Lower lobe of right lung (tissue), 2 donors: ENCODE data around the gene TMEM239. TPM values are rescaled to one million over a fixed set of nuclear protein-coding genes. Genes with fewer than 3 reads are reported as not detected.

ENCODE experiments used
- ATAC-seq, 2 donors: fragments of 200-7000 bp; cut with Tn5 transposase; one replicate each; pipeline ENCODE4 v1.9.1; 2020 to 2022; ENCODE audit warnings: mild to moderate bottlenecking in 2 of 2, moderate library complexity in 2 of 2
- DNase-seq: peaks from one replicate; pipeline ENCODE4 v3.0.0-alpha.2; 2020
- H3K27ac ChIP-seq: fragments of 200-600 bp; one replicate; pipeline ENCODE4 v1.8.0; 2022
- H3K27me3 ChIP-seq: fragments of 200-600 bp; one replicate; pipeline ENCODE4 v1.8.0; 2022; ENCODE audit warnings: low read depth
- H3K36me3 ChIP-seq: fragments of 200-600 bp; one replicate; pipeline ENCODE4 v1.8.0; 2022; ENCODE audit warnings: mild to moderate bottlenecking
- H3K4me1 ChIP-seq: fragments of 200-600 bp; one replicate; pipeline ENCODE4 v1.8.0; 2022
- H3K4me3 ChIP-seq: fragments of 200-600 bp; one replicate; pipeline ENCODE4 v1.8.0; 2022; ENCODE audit warnings: mild to moderate bottlenecking
- H3K9me3 ChIP-seq: fragments of 200-600 bp; one replicate; pipeline ENCODE4 v1.8.0; 2022
- intact Hi-C: fragments of 100-400 bp; cut with DNase I; formaldehyde crosslinking; loops from one replicate; pipeline ENCODE4 v1.11.0; 2022
- total RNA-seq: library from RNA; stranded (reverse); fragmentation: NEBNext Ultra II Directional; extraction: Animal tissue kit (Norgen Biotek cat#: 25700); gene quantifications from one replicate; pipeline ENCODE4 v1.2.1, GENCODE V29; 2021
- TF ChIP-seq, protein P1 (sequence below): fragments of 200-600 bp; IDR thresholded peaks from one replicate; pipeline ENCODE4 v1.8.0; 2022; ENCODE audit warnings: antibody characterized with exemption, mild to moderate bottlenecking
- donor health status: DM: no; HTN: yes; CAD: no; lungs with severe emphysema.

TMEM239 gene
- total RNA-seq, 1 donor from 2014 or later = not detected

GRCh38 chr20:2851086-2851485, 34.9 kb downstream of the TMEM239 start:
- Histone ChIP-seq H3K27me3 (no peaks in the 10 kb centered on the region), H3K9me3 (no peaks in the 10 kb centered on the region), H3K4me1 (no peaks in the 10 kb centered on the region), H3K36me3 (peaks cover 5% of the 10 kb centered on the region), H3K27ac (no peak overlapping the region), H3K4me3 (no peak overlapping the region)
- TF ChIP-seq, protein P1, sequence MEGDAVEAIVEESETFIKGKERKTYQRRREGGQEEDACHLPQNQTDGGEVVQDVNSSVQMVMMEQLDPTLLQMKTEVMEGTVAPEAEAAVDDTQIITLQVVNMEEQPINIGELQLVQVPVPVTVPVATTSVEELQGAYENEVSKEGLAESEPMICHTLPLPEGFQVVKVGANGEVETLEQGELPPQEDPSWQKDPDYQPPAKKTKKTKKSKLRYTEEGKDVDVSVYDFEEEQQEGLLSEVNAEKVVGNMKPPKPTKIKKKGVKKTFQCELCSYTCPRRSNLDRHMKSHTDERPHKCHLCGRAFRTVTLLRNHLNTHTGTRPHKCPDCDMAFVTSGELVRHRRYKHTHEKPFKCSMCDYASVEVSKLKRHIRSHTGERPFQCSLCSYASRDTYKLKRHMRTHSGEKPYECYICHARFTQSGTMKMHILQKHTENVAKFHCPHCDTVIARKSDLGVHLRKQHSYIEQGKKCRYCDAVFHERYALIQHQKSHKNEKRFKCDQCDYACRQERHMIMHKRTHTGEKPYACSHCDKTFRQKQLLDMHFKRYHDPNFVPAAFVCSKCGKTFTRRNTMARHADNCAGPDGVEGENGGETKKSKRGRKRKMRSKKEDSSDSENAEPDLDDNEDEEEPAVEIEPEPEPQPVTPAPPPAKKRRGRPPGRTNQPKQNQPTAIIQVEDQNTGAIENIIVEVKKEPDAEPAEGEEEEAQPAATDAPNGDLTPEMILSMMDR = no peak
- DNase-seq (no peak), ATAC-seq (no peak)
- intact Hi-C loops = no loop called here

DNA sequence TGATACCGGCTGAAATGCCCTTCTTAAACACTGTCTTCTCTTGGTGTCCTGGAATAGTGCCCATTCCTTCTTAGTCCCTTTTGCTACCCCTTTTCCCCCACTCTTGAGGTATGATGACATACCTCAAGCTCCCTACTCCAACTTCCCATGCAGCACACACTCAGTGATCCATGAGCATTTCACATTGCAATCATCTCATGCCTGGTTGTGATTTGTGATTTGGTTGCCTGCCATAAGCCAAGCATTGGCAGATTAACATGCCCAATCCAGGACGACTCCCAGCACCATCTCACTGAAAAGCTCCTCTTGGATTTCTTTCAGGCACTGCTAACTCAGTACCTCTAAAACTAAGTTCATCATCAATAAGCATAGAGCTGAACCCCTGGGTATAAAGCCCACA, 42.4 kb downstream of the TMEM239 start:
- DNase-seq (no peak), ATAC-seq (no peak)
- H3K4me1 ChIP-seq = no peaks in the 10 kb centered on the region
- H3K27me3 ChIP-seq = no peaks in the 10 kb centered on the region
- H3K4me3 ChIP-seq = no peak overlapping the region
- H3K9me3 ChIP-seq = no peaks in the 10 kb centered on the region
- intact Hi-C loops = no loop called here
- H3K36me3 ChIP-seq = peaks cover 35% of the 10 kb centered on the region
- TF ChIP-seq, protein P1 = no peak
- H3K27ac ChIP-seq = no peak overlapping the region

GRCh38 chr20:2859330-2860121, 43.4 kb downstream of the TMEM239 start:
- peaks cover 44% of the 10 kb centered on the region for H3K36me3 ChIP-seq
- intact Hi-C loops = no loop called here
- TF ChIP-seq, protein P1 = no peak
- no peak for ATAC-seq
- no peak for DNase-seq
- no peaks in the 10 kb centered on the region for H3K27me3 ChIP-seq
- no peaks in the 10 kb centered on the region for H3K9me3 ChIP-seq
- no peak overlapping the region for H3K4me3 ChIP-seq
- H3K27ac ChIP-seq = no peak overlapping the region
- H3K4me1 ChIP-seq = no peaks in the 10 kb centered on the region

- Histone ChIP-seq H3K9me3 (no peaks in the 10 kb centered on the region), H3K36me3 (peaks cover 67% of the 10 kb centered on the region), H3K27me3 (no peaks in the 10 kb centered on the region), H3K27ac (no peak overlapping the region), H3K4me1 (no peaks in the 10 kb centered on the region), H3K4me3 (no peak overlapping the region)
- ATAC-seq (no peak), DNase-seq (no peak)
- intact Hi-C loops = no loop called here
- TF ChIP-seq, protein P1 = no peak
Measured at GRCh38 chr20:2864626-2865025, 48.5 kb downstream of the TMEM239 start.

GRCh38 chr20:2865101-2865500, 48.9 kb downstream of the TMEM239 start:
- TF ChIP-seq, protein P1 = no peak
- intact Hi-C loops = no loop called here
- Histone ChIP-seq H3K36me3 (peaks cover 67% of the 10 kb centered on the region), H3K27ac (no peak overlapping the region), H3K4me3 (no peak overlapping the region), H3K4me1 (no peaks in the 10 kb centered on the region), H3K9me3 (no peaks in the 10 kb centered on the region), H3K27me3 (no peaks in the 10 kb centered on the region)
- no peak for DNase-seq
- no peak for ATAC-seq
